HCT116 (cell line): ENCODE results near the gene THSD7A. TPM values are rescaled to one million over a fixed set of nuclear protein-coding genes. Genes with fewer than 3 reads are reported as not detected.

Source experiments
- ATAC-seq: fragments of 200-7000 bp; cut with Tn5 transposase; 2 replicates; pipeline ENCODE4 v1.9.1; 2020; ENCODE audit warnings: mild to moderate bottlenecking, moderate library complexity
- BruUV-seq: library from RNA; stranded (reverse); fragments of 400-500 nt; replicated peaks from 2 replicates; lab custom pipeline; 2021; lab: Mats Ljungman, UMichigan
- CTCF ChIA-PET: fragments of 300-600 bp; sonication (Branson Sonifier 250); formaldehyde crosslinking; loops from one replicate; lab custom pipeline; 2021; ENCODE audit warnings: antibody characterized with exemption; lab: Charles Lee
- POLR2A ChIA-PET: fragments of 300-600, 350-600 bp; sonication (Branson Sonifier 250); formaldehyde crosslinking; loops from one replicate; lab custom pipeline; 2021; ENCODE audit warnings: antibody characterized with exemption; lab: Charles Lee
- RAD21 ChIA-PET, 2 experiments: fragments of 300-600 bp; sonication (Branson Sonifier 250); formaldehyde crosslinking; loops; one replicate each; lab custom pipeline; 2023; ENCODE audit warnings: low total read pairs in 2 of 2; ENCODE audit not compliant: uncharacterized antibody in 2 of 2, unreplicated experiment in 2 of 2, low non-redundant PET in 1 of 2; lab: Charles Lee
- DNase-seq: peaks from one replicate; pipeline ENCODE4 v3.0.0-alpha.2; 2010; ENCODE audit warnings: low read depth, low spot score
- H2AFZ ChIP-seq: fragments of 200-600 bp; shearing (Covaris generic), sonication (generic); 2 replicates; pipeline ENCODE4 v1.6.1; 2017; ENCODE audit warnings: low read depth, mixed run types, mixed read lengths, antibody characterized with exemption, low read length; ENCODE audit not compliant: poor library complexity, severe bottlenecking
- H3K27ac ChIP-seq: 2 replicates; pipeline ENCODE4 v1.5.1; 2012; ENCODE audit warnings: low read depth, low read length
- H3K27me3 ChIP-seq: fragments of 200-600 bp; sonication (generic); 2 replicates; pipeline ENCODE4 v1.6.1; 2016; ENCODE audit warnings: mixed run types, low read length, mixed read lengths; ENCODE audit not compliant: insufficient read depth
- H3K36me3 ChIP-seq, 2 experiments: fragments of 200-500 bp in 1 of 2; fragments of 200-600 bp in 1 of 2; sonication (Bioruptor generic) in 1 of 2; sonication (generic) in 1 of 2; 2 replicates each; pipeline versions ENCODE4 v1.5.1 to v1.6.1; 2014 to 2016; ENCODE audit warnings: low read length in 2 of 2, inconsistent platforms in 1 of 2, mixed read lengths in 1 of 2, mixed run types in 1 of 2; ENCODE audit not compliant: insufficient read depth in 2 of 2, control insufficient read depth in 1 of 2
- H3K4me1 ChIP-seq, 2 experiments: fragments of 200-600 bp in 1 of 2; sonication (generic) in 1 of 2; 2 replicates each; pipeline versions ENCODE4 v1.5.1 to v1.6.1; 2012 to 2017; ENCODE audit warnings: low read length in 2 of 2, inconsistent platforms in 1 of 2, mild to moderate bottlenecking in 1 of 2, mixed read lengths in 1 of 2, mixed run types in 1 of 2, moderate library complexity in 1 of 2; ENCODE audit not compliant: insufficient read depth in 2 of 2, control insufficient read depth in 1 of 2
- H3K4me2 ChIP-seq: fragments of 200-600 bp; sonication (generic); 2 replicates; pipeline ENCODE4 v1.6.1; 2017; ENCODE audit warnings: mixed run types, low read length, mixed read lengths
- H3K4me3 ChIP-seq, 2 experiments: fragments of 200-600 bp in 1 of 2; sonication (generic) in 1 of 2; replicated peaks in 1 of 2; 2 replicates each; pipeline ENCODE4 v1.5.1; 2011 to 2016; ENCODE audit warnings: low read length in 2 of 2, control low read depth in 1 of 2, low read depth in 1 of 2, mild to moderate bottlenecking in 1 of 2, mixed read lengths in 1 of 2, mixed run types in 1 of 2
- H3K79me2 ChIP-seq: fragments of 200-600 bp; sonication (generic); 2 replicates; pipeline ENCODE4 v1.6.1; 2017; ENCODE audit warnings: mild to moderate bottlenecking, mixed run types, low read length, moderate library complexity, mixed read lengths; ENCODE audit not compliant: insufficient read depth
- H3K9ac ChIP-seq: fragments of 200-600 bp; sonication (generic); 2 replicates; pipeline ENCODE4 v1.6.1; 2016; ENCODE audit warnings: low read length, mixed read lengths
- H3K9me2 ChIP-seq: fragments of 200-600 bp; sonication (generic), shearing (Covaris generic); 2 replicates; pipeline ENCODE4 v1.6.1; 2017; ENCODE audit warnings: mixed run types, mild to moderate bottlenecking, moderate library complexity; ENCODE audit not compliant: insufficient read depth
- H3K9me3 ChIP-seq, 2 experiments: fragments of 200-500 bp in 1 of 2; fragments of 200-600 bp in 1 of 2; sonication (Bioruptor generic) in 1 of 2; sonication (generic) in 1 of 2; 2 replicates each; pipeline ENCODE4 v1.6.1; 2014 to 2017; ENCODE audit warnings: low read length in 2 of 2, mixed read lengths in 2 of 2, inconsistent platforms in 1 of 2, low read depth in 1 of 2, mild to moderate bottlenecking in 1 of 2, mixed run types in 1 of 2, moderate library complexity in 1 of 2; ENCODE audit not compliant: control insufficient read depth in 1 of 2, insufficient read depth in 1 of 2
- H4K20me1 ChIP-seq: fragments of 200-600 bp; sonication (generic), shearing (Covaris generic); 2 replicates; pipeline ENCODE4 v1.6.1; 2017; ENCODE audit warnings: mixed run types, mild to moderate bottlenecking, moderate library complexity; ENCODE audit not compliant: insufficient read depth
- ATF3 ChIP-seq: IDR thresholded peaks from 2 replicates; pipeline ENCODE4 v1.6.1; 2012
- CBX3 ChIP-seq: IDR thresholded peaks from 2 replicates; pipeline ENCODE4 v1.6.1; 2012; ENCODE audit warnings: low read depth
- CEBPB ChIP-seq: IDR thresholded peaks from 2 replicates; pipeline ENCODE4 v1.6.1; 2012; ENCODE audit warnings: low read depth
- EGR1 ChIP-seq: IDR thresholded peaks from 2 replicates; pipeline ENCODE4 v1.6.1; 2012; ENCODE audit warnings: low read depth
- ELF1 ChIP-seq: IDR thresholded peaks from 2 replicates; pipeline ENCODE4 v1.6.1; 2012; ENCODE audit warnings: low read depth, borderline replicate concordance
- EZH2 ChIP-seq: fragments of 200-600 bp; sonication (generic); IDR thresholded peaks from 2 replicates; pipeline ENCODE4 v1.6.1; 2017; ENCODE audit warnings: antibody characterized with exemption, mixed run types
- FOSL1 ChIP-seq: IDR thresholded peaks from 2 replicates; pipeline ENCODE4 v1.6.1; 2012; ENCODE audit warnings: low read depth
- JUND ChIP-seq: IDR thresholded peaks from 2 replicates; pipeline ENCODE4 v1.6.1; 2012
- MAX ChIP-seq: IDR thresholded peaks from 2 replicates; pipeline ENCODE4 v1.6.1; 2012
- POLR2A ChIP-seq: IDR thresholded peaks from 2 replicates; pipeline ENCODE4 v1.7.0; 2011; ENCODE audit warnings: borderline replicate concordance; ENCODE audit not compliant: insufficient read depth, insufficient read length; ENCODE audit errors: extremely low read depth
- POLR2AphosphoS5 ChIP-seq: IDR thresholded peaks from 2 replicates; pipeline ENCODE4 v1.6.1; 2011; ENCODE audit warnings: mild to moderate bottlenecking, low read depth, low read length, moderate library complexity
- RAD21 ChIP-seq: IDR thresholded peaks from 2 replicates; pipeline ENCODE4 v1.6.1; 2012; ENCODE audit warnings: low read depth, mild to moderate bottlenecking
- SIN3A ChIP-seq: IDR thresholded peaks from 2 replicates; pipeline ENCODE4 v1.6.1; 2012; ENCODE audit warnings: low read depth
- TCF7L2 ChIP-seq: IDR thresholded peaks from 2 replicates; pipeline ENCODE4 v1.7.0; 2011; ENCODE audit warnings: borderline replicate concordance, inconsistent platforms; ENCODE audit not compliant: insufficient read depth, insufficient read length; ENCODE audit errors: extremely low read depth
- YY1 ChIP-seq: IDR thresholded peaks from 2 replicates; pipeline ENCODE4 v1.6.1; 2011; ENCODE audit warnings: low read length, low read depth, moderate library complexity, mild to moderate bottlenecking; ENCODE audit not compliant: insufficient replicate concordance; ENCODE audit errors: extremely low read depth
- ZFX ChIP-seq: fragments of 450-650 bp; IDR thresholded peaks from 2 replicates; pipeline ENCODE4 v1.6.1; 2017
- intact Hi-C: fragments of 100-400 bp; cut with micrococcal nuclease; formaldehyde crosslinking; loops from 2 replicates; pipeline ENCODE4 v1.10.0; 2022
- total RNA-seq: library from RNA; stranded (reverse); gene quantifications from one replicate; pipeline ENCODE4 v1.2.1, GENCODE V29; 2021; ENCODE audit not compliant: unreplicated experiment
- TF ChIP-seq, protein P1 (sequence below): IDR thresholded peaks from 2 replicates; pipeline ENCODE4 v1.6.1; 2011; ENCODE audit warnings: mild to moderate bottlenecking, low read length, moderate library complexity; ENCODE audit not compliant: insufficient replicate concordance; ENCODE audit errors: extremely low read depth

THSD7A gene
- total RNA-seq, 1 experiment from 2014 or later = 0.05 TPM

GRCh38 chr7:11420049-11420448 is 411.9 kb downstream of the THSD7A start:
- Histone ChIP-seq H3K4me3 (no peak overlapping the region), H3K27me3 (no peaks in the 10 kb centered on the region), H4K20me1 (no peaks in the 10 kb centered on the region), H3K9me3 (no peaks in the 10 kb centered on the region), H3K9me2 (no peaks in the 10 kb centered on the region), H3K27ac (no peak overlapping the region), H2AFZ (no peak overlapping the region), H3K4me1 (no peaks in the 10 kb centered on the region), H3K36me3 (no peaks in the 10 kb centered on the region), H3K79me2 (no peaks in the 10 kb centered on the region), H3K4me2 (no peak overlapping the region), H3K9ac (no peak overlapping the region)
- ATAC-seq (no peak), DNase-seq (no peak)
- CTCF ChIA-PET = no interaction called here
- RAD21 ChIA-PET = interaction anchor here in 1 of 2 experiments (0.6 kb wide), 1 partner anchor 412 kb away, joined by 3 read pairs; the partner anchor contains the start of gene THSD7A
- POLR2A ChIA-PET = no interaction called here
- TF ChIP-seq POLR2AphosphoS5 = no peak
- intact Hi-C loops = no loop called here
- no TSS peak for BruUV-seq

- no peaks in the 10 kb centered on the region for H3K4me1 ChIP-seq
- H3K9ac ChIP-seq = no peak overlapping the region
- H3K79me2 ChIP-seq = no peaks in the 10 kb centered on the region
- no peaks in the 10 kb centered on the region for H3K27me3 ChIP-seq
- intact Hi-C loops = no loop called here
- ATAC-seq = no peak
- ChIA-PET CTCF (interaction anchor here (0.6 kb wide), 1 partner anchor 32 kb away, joined by 3 read pairs; no protein-coding TSS in a partner anchor), RAD21 (no interaction called here), POLR2A (no interaction called here)
- H3K36me3 ChIP-seq = no peaks in the 10 kb centered on the region
- no peaks in the 10 kb centered on the region for H3K9me3 ChIP-seq
- no TSS peak for BruUV-seq
- H3K9me2 ChIP-seq = no peaks in the 10 kb centered on the region
- DNase-seq = no peak
- H3K4me3 ChIP-seq = no peak overlapping the region
- H2AFZ ChIP-seq = no peak overlapping the region
- no peaks in the 10 kb centered on the region for H4K20me1 ChIP-seq
- no peak overlapping the region for H3K27ac ChIP-seq
- no peak overlapping the region for H3K4me2 ChIP-seq
- TF ChIP-seq YY1 (no peak), JUND (no peak), ELF1 (no peak), EGR1 (no peak), RAD21 (no peak), CBX3 (no peak), SIN3A (no peak), ZFX (no peak), EZH2 (no peak), MAX (no peak), TCF7L2 (no peak), CEBPB (no peak), POLR2A (no peak), FOSL1 (no peak), ATF3 (no peak)
- TF ChIP-seq, protein P1, sequence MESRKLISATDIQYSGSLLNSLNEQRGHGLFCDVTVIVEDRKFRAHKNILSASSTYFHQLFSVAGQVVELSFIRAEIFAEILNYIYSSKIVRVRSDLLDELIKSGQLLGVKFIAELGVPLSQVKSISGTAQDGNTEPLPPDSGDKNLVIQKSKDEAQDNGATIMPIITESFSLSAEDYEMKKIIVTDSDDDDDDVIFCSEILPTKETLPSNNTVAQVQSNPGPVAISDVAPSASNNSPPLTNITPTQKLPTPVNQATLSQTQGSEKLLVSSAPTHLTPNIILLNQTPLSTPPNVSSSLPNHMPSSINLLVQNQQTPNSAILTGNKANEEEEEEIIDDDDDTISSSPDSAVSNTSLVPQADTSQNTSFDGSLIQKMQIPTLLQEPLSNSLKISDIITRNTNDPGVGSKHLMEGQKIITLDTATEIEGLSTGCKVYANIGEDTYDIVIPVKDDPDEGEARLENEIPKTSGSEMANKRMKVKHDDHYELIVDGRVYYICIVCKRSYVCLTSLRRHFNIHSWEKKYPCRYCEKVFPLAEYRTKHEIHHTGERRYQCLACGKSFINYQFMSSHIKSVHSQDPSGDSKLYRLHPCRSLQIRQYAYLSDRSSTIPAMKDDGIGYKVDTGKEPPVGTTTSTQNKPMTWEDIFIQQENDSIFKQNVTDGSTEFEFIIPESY = no peak
Measured at GRCh38 chr7:11416641-11417458, 415.1 kb downstream of the THSD7A start.
